Activated CD8-positive, alpha-beta memory T cell treated with anti-CD3 and anti-CD28 coated beads for 1 hour (primary cell): ENCODE results near the gene TMEM62.
A peak's percentile ranks its signal among the peaks of the same experiment; 100 is the strongest.
"Not testable (repeated sequence)": the region's sequence is repeated elsewhere in the genome, so short reads cannot be mapped to it uniquely, and the experiment has no call there.

ENCODE experiments used
- DNase-seq, 2 donors: peaks; one replicate each; pipeline ENCODE4 v3.0.0-alpha.2; 2020; ENCODE audit warnings: low read depth in 1 of 2; ENCODE audit errors: extremely low read depth in 1 of 2

TMEM62 gene

GRCh38 chr15:43175656-43176309 lies 42.4 kb downstream of the TMEM62 start:
- not testable (repeated sequence) for DNase-seq

DNA sequence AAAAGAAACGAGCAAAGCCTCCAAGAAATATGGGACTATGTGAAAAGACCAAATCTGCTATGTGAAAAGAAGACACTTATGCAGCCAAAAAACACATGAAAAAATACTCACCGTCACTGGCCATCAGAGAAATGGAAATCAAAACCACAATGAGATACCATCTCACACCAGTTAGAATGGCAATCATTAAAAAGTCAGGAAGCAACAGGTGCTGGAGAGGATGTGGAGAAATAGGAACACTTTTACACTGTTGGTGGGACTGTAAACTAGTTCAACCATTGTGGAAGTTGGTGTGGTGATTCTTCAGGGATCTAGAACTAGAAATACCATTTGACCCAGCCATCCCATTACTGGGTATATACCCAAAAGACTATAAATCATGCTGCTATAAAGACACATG lies 43.8 kb downstream of the TMEM62 start:
- not testable (repeated sequence) for DNase-seq

GRCh38 chr15:43183270-43183669 lies 49.9 kb downstream of the TMEM62 start:
- no peak for DNase-seq

- no peak for DNase-seq
Measured at GRCh38 chr15:43184407-43185124, 51.2 kb downstream of the TMEM62 start.

GRCh38 chr15:43185157-43186002 lies 52.0 kb downstream of the TMEM62 start, which contains the start of gene CCNDBP1:
Gene CCNDBP1, plus strand, starts transcription at chr15:43185403. Its CDS starts 96 bp downstream, at chr15:43185499.
- peak; percentile 60 to 74 for DNase-seq

- DNase-seq: no peak
Measured at GRCh38 chr15:43186003-43186353, 52.6 kb downstream of the TMEM62 start.

DNA sequence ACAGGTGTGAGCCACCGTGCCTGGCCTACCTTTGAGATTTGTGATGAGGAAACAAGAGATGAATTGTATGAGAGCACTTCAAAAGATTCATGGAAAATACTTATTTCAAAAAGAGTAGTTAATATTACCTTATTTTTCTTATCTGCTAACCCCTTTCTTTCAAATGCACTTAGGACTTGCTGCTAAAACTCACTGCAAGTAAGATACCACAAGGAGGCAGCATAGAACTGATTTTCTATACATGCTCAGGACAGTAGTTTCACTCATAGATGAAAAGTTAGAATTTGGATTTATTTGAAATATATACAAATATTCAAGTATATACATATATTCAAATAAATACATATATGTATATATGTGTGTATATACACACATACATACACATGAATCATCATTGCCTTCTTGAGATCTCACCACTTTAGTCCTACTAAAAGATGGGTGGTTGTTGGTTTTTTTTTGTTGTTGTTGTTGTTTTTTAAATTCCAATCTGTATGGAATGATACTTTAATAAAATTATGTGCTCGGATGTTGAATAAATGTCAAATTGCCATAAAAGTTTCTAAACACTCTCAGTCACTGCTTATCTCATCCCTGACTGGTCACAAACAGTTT lies 54.3 kb downstream of the TMEM62 start:
- DNase-seq: no peak

GRCh38 chr15:43189296-43189695 lies 55.9 kb downstream of the TMEM62 start:
- no peak for DNase-seq

- no peak for DNase-seq
Measured at GRCh38 chr15:43190178-43190577, 56.8 kb downstream of the TMEM62 start.

- DNase-seq: no peak
Measured at GRCh38 chr15:43193710-43194109, 60.3 kb downstream of the TMEM62 start.

DNA sequence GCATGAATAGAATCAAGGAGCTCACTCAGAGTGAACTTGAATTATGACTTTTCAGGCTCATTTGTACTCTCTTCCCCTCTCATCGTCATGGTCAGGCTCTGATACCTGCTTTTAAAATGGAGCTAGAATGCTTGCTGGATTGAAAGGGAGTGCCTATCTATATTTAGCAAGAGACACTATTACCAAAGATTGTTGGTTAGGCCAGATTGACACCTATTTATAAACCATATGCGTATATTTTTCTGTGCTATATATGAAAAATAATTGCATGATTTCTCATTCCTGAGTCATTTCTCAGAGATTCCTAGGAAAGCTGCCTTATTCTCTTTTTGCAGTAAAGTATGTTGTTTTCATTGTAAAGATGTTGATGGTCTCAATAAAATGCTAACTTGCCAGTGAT lies 61.4 kb downstream of the TMEM62 start:
- DNase-seq: no peak

GRCh38 chr15:43196760-43197548 lies 63.6 kb downstream of the TMEM62 start:
- no peak for DNase-seq

- not testable (repeated sequence) for DNase-seq
Measured at GRCh38 chr15:43197773-43198172, 64.4 kb downstream of the TMEM62 start.

DNA sequence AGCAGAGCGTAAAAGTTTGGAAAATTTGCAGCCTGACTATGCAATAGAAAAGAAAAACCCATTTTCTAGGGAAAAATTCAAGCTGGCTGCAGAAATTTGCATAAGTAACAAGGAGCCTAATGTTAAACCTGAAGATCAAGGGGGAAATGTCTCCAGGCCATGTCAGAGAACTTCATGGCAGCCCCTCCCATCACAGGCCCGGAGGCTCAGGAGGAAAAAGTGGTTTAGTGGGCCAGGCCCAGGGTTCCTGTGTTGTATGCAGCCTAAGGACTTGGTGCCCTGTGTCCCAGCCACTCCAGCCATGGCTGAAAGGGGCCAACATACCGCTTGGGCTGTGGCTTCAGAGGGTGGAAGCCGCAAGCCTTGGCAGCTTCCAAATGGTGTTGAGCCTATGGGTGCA lies 65.2 kb downstream of the TMEM62 start:
- DNase-seq: not testable (repeated sequence)

DNA sequence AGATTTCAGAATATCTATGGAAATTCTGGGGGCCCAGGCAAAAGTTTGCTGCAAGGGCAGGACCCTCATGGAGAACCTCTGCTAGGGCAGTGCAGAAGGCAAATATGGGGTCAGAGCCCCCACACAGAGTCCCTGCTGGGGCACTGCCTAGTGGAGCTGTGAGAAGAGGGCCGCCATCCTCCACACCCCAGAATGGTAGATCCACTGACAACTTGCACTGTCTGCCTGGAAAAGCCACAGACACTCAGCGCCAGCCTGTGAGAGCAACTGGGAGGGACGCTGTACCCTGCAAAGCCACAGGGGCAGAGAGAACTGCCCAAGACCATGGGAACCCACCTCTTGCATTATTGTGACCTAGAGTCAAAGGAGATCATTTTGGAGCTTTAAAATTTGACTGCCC lies 65.6 kb downstream of the TMEM62 start:
- DNase-seq: no peak

DNA sequence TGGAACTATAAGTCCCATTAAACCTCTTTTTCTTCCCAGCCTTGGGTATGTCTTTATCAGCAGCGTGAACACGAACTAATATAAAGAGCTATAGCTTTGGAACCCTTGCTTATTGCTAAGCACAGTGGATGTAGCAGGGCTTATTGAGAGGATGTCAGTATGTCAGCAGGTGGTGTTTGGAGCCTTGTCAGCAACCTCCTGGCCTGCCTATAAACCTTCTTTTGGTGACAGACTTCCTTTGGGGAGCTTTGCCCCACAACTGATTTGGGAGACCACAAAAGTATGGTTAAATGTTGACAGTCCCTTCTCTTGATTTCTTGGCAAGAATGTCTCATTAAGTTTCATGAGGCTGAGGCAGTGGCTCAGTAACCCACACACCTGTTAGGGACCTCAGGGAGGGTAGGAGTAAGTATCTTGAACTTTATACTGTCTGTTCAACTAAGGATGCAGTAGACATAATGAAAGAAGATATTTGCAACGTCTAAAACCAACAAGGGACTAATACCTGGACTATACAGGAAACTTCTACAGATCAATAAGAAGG lies 66.6 kb downstream of the TMEM62 start:
- no peak for DNase-seq

DNA sequence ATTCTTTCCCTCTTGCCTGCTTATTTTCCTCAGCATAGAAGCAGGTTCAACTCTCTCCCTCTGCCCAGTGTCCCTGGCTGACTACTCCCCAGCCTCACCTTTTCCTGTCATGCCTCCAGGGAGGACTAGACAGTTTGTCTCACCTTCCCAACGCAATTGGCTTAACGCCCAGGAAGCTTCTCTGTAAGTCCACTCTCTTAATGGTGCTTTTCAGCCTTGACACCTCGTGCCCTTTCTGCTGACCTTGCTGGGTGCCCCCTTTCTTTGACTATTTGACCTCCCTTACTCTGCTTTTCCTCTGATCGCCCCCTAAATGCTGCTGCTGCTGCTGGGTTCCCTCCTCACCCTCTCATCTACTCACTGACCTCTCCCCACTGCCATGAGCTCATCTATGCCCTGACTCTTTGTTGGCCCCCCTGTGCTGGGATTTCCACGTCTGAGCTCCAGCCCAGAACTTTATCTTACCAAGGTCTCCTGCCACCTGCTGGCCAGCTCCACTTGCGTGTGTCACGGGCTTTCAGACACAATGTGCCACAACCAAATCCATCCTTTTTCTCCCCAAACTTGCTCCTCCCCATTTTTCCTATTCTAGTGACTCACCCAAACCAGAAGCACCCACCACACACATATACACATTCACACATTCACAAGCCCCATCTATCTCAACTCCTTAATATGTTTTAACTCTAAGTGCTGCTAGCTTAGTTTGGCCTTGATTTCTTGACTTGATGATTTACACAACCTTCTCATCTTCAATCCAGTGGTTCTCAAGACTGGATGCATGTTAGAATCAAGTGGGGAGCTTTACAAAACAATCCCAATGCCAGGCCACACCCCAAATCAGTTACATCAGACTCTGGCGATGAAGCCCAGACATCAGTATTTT lies 70.9 kb downstream of the TMEM62 start:
- DNase-seq: peak in 1 of 2 donors; percentile 22

DNA sequence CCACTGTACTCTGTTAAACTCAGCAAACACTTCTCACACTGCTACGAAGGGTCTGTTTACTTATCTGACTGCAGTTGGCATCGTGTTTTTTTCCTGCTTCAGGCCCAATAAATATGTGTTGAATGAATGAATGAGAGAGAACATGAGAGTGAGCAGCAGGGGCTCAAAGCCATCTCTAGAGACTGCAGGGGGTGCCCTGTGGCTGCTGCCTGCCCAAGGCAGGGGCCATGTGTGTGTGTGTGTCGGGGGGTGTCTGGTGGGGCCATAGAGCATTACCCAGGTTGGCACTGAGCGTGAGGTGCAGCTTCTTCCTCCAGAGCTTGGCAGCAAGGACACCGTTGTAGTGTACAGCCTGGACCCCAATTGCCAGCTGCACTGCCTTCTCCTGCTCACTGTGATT lies 72.7 kb downstream of the TMEM62 start:
- DNase-seq: no peak

GRCh38 chr15:43207024-43207423 lies 73.6 kb downstream of the TMEM62 start:
- no peak for DNase-seq
